GM19455 (cell line): ENCODE data around the gene SLC4A9.

ENCODE experiments used
- ATAC-seq: cut with Tn5 transposase; IDR thresholded peaks from one replicate; pipeline ENCODE4 v1.9.1; 2021; ENCODE audit not compliant: unreplicated experiment

SLC4A9 gene

GRCh38 chr5:140360101-140360500 is at the start of gene SLC4A9:
TSS of gene SLC4A9 (plus strand) at chr5:140360194. CDS start at chr5:140360237, 43 bp downstream.
- ATAC-seq: no peak

DNA sequence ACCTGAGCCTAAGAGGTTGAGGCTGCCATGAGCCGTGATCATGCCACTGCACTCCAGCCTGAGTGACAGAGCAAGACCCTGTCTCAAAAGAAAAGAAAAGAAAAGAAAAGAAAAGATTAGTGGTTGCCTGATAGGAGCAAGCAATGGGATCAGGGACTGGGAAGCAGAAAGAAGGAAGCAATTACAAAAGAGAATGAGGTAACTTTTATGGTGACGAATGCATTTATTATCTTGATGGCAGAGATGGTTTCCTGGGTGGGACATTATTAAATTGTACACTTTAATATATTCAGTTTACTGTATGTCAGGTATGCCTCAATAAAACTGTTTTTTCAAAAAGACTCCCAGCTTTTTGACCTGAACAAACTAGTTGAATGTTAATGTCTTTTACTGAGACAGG is 49.6 kb upstream of the SLC4A9 start:
- ATAC-seq: no peak

DNA sequence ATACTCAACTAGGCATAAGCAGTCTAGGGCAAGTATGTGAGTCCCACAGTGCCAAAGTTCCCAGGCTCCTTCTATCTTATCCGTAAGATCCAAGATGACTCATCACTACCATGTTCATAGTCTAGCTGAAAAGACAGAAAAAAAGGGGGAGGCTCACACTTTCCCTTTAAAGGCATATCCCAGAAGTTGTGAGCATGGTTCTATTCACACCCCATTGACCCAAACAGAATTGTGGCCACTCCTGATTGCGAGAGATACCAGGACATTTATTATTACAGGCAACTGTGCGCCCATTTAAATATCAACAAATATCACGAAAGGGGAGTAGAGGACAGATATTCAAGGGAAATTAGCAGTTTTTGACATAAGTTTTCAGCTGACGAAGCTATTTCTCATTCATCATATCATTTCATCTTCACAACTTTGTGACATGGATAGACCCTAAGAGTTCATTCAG is 49.0 kb upstream of the SLC4A9 start:
- ATAC-seq: no peak

GRCh38 chr5:140312067-140312790 is 47.8 kb upstream of the SLC4A9 start:
- ATAC-seq: no peak

- ATAC-seq: no peak
Measured at GRCh38 chr5:140312791-140313189, 47.2 kb upstream of the SLC4A9 start.

DNA sequence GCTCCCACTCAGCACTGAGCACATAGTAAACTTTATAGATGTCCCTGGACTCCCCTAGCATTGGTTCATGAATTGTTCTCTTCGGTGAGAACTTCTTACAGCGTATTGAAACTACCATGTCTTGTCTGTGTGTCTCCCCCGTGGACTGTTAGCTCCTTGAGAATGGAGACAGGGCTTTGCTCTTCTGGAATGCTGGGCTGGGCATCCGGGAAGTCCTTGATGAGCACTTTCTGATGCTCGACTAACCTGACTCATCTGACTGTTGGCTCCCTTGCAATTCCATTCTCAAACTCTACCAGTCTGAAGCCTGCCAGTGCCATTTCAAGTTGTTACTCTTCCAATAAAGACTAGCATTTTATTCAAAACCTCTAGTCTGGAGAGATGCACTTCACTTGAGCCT is 42.1 kb upstream of the SLC4A9 start:
- ATAC-seq: no peak

GRCh38 chr5:140318792-140319191 is 41.2 kb upstream of the SLC4A9 start:
- no peak for ATAC-seq

DNA sequence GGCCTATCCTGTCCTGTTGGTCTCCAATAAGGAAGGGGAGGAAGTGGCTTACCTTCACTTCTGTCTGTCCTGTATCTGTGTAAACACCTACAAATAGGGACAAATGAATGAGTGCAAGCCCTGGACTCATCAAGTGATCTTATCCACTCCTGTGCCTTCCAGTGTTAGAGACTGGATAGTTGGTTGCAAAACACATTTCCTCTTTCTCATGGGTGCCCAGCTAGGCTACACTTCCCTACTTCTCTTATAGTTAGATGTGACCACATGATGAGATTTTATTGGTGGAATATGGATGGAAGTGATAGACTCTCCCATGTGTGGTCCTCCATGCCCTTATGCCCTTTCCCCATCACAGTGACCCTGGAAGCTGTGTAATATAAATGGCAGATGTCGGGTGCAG is 40.2 kb upstream of the SLC4A9 start:
- ATAC-seq: no peak

DNA sequence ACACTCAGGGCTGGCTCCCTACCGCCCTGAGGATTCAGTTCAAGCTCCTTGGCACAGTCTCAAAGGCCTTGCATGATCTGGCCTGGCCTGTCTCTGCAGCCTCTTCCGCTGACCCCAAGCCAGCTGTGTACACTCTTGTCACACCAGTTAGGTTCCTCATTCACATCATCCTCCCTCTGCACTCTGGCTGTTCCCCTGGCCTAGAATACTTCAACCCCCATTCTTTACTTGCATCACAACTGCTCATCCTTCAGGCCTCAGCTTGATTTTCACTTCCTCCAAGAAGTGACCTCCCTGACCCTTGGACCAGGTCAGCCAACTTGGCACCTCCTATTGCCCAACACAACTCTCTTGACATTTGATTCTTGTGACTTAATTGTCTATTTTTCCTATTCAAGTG is 38.2 kb upstream of the SLC4A9 start:
- ATAC-seq: no peak

DNA sequence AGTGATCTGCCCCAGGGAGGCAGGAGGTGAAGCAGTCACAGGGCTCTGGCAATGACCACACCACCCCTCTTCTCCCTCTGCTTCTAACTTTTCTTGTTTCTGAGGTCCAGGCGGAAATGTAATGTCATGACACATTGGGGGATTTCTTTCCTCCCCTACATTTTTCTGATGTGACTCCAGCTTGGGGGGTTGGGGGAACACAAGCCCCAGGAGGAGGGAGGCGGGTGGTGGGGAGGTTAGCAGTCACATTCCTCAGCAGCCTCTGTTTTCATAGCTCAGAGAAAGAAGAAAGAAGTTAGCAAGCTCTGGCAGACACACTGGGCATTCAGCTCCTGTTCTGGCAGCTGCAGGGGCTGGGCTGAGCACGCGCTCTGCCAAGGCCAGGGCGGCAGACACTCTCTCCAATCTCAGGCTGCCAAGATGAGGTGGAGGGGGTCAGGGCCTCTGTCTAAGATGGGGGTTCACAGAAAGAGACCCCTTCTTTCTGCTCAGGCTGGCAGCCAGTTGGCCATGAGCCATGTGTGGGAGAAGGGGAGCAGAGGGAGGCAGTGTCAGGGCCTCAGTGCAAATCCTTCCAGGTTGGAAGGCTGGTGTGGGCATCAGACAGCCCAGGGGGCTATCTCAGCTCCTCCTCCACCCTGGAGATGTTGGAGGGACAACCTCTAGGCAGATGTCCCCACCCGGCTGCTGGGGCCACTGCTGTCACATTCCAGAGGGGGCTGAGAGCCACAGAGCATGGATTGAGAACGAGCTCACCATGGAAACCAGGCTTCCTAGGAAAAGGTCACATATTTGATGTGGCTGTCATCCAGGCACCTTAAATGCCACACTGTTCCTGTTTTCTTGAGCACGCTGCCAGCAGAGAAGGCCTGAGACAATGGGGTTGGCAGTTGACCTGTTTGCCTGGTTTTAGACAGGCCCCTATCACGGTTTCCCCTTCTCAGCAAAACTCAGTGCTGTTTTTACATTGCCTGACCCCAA is 37.0 kb upstream of the SLC4A9 start:
- no peak for ATAC-seq

DNA sequence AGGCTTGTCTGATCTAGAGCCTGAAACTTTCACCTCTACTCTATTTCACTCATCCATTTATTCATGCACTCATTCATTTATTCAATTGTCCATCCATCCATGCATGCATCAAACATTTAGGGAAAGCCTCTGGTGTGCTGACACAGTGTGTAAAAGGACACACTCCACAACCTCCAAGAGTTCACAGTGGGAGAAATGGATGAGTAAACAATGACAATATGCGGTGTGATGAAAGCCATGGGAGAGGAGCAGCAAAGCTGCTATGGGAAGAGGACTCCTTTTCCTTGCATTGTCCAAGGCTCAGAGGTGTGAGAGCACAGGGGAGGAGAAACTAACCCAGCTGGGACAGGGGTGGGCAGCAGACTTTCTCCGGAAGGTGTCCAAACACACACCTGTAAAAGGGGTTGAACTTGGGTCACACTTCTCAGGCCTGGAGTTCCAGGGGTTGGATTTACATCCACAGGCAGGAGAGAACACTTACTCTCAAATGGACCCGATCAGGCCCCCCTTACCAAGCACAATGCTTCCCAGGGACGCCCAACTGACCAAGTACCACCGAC is 35.9 kb upstream of the SLC4A9 start:
- no peak for ATAC-seq

DNA sequence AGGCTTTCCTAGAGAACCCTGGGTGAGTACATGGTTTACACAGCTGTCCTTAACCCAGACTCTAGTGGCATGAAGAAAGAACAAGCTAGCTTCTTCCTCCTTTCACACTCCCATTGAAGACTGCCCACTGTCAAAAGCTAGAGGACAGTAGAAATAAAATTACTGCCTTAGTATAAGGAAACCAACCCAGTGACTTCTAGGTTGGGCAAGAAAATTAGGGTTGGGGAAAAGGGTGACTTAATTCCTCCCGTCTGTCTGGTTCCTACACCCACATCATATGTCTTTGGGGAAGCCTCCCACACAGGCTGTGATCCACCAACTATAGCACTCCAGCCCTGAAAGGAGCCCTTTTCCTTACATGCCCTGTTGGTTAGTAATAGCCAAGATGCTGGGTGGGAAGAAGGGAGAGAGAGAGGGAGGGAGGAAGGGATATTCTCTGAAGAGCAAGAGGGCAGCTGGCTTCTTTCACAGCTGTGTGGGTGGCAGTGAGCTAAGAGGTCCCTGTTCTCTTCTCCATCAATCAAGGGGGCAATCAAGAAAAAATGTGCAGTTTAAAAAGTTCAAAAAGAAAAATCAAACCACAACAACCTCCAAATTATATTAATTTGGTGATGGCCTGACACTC is 35.3 kb upstream of the SLC4A9 start:
- no peak for ATAC-seq

DNA sequence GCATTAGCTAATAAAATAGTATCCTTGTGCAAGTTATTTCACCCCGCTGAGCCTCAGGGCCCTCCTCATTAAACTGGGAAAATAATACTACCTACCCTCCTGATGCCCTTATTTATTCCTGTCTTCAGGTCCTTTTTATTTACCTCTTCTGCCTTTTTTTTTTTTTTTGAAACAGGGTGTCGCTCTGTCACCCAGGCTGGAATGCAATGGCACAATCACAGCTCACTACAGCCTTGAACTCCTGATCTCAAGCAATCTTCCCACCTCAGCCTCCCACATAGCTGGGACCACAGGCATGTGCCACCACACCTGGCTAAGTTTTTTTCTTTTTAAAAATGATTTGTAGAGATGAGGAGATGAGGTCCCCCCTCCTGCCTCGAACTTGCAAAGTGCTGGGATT is 34.5 kb upstream of the SLC4A9 start:
- ATAC-seq: no peak

DNA sequence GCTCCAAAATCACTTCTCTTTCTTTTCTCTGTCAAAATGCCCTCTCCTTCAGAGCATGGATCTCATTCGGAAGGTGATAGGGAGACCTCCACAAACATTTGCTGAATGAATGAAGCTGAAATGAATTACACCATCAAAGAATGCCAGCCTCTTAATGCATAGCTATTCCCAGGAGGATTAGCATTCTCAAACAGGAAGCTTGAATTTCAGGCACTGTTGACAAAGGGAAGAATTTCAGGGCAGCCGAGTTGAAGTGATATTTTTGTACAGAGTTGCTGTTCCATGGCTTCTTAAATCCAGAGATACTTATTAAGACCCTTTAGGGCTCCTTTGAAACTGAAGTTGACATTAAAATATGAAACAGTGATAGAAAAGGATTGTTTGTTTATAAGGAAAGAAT is 32.4 kb upstream of the SLC4A9 start:
- ATAC-seq: no peak

- ATAC-seq: no peak
Measured at GRCh38 chr5:140328036-140328764, 31.8 kb upstream of the SLC4A9 start.

- no peak for ATAC-seq
Measured at GRCh38 chr5:140329739-140330481, 30.1 kb upstream of the SLC4A9 start.

- no peak for ATAC-seq
Measured at GRCh38 chr5:140331638-140332037, 28.4 kb upstream of the SLC4A9 start.

- ATAC-seq: no peak
Measured at GRCh38 chr5:140336388-140336787, 23.6 kb upstream of the SLC4A9 start.

- no peak for ATAC-seq
Measured at GRCh38 chr5:140337880-140338279, 22.1 kb upstream of the SLC4A9 start.

DNA sequence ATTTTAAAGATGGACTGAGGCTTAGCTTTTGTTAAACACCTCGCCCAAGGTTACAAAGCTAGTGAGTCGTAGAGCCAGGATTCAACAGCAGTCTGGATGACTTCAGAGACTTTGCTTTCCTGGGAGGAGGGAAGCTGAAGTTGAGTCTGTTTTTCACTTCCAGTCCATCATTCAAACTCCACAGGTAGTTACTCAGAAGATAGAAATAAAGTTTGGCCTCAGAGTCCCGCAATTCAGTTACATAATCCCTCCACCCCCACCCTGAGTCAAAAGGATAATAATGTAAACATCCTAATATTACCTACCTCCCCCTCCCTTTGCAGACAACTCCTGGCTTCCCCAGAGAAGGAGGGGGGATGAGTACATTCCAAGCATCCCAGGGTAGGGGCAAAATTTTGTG is 21.7 kb upstream of the SLC4A9 start:
- ATAC-seq: no peak
